ENCODE results near the gene RHPN2.

DNA sequence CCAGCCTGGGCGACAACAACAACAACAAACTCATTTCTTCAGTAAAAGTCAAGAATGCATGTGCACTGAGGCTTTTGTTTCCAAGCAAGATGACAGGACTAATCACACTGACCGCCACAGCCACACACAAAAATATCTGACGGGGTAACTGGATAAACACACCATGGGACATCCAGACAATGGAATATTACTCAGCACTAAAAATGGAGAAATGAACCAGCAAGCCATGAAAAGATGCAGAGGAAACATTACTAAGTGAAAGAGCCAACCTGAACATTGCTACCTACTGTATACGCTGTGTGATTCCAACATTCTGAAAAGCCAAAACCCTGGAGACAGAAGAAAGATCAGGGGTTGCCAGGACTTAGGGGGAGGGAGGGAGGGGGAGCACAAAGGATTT lies 56.0 kb downstream of the RHPN2 start:
- TF ChIP-seq, protein P1, sequence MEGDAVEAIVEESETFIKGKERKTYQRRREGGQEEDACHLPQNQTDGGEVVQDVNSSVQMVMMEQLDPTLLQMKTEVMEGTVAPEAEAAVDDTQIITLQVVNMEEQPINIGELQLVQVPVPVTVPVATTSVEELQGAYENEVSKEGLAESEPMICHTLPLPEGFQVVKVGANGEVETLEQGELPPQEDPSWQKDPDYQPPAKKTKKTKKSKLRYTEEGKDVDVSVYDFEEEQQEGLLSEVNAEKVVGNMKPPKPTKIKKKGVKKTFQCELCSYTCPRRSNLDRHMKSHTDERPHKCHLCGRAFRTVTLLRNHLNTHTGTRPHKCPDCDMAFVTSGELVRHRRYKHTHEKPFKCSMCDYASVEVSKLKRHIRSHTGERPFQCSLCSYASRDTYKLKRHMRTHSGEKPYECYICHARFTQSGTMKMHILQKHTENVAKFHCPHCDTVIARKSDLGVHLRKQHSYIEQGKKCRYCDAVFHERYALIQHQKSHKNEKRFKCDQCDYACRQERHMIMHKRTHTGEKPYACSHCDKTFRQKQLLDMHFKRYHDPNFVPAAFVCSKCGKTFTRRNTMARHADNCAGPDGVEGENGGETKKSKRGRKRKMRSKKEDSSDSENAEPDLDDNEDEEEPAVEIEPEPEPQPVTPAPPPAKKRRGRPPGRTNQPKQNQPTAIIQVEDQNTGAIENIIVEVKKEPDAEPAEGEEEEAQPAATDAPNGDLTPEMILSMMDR (IDR thresholded peaks at IDR 0.05; ENCODE audit: low read depth, low read length, poor library complexity, severe bottlenecking), result no peak
- no peak for TF ChIP-seq EZH2phosphoT487 (IDR thresholded peaks at IDR 0.05; ENCODE audit: borderline replicate concordance, low read length)
